Hepatocyte (in vitro differentiated cells): ENCODE data around the gene STPG4.

ENCODE experiments used
- EZH2 ChIP-seq: fragments of 200-600 bp; sonication (generic); IDR thresholded peaks from 2 replicates; pipeline ENCODE4 v1.6.1; 2016; ENCODE audit warnings: antibody characterized with exemption, mild to moderate bottlenecking, borderline replicate concordance
- EZH2phosphoT487 ChIP-seq: fragments of 200-600 bp; sonication (generic); IDR thresholded peaks from one replicate; pipeline ENCODE4 v1.6.1; 2018; ENCODE audit warnings: antibody characterized with exemption, mild to moderate bottlenecking, low read depth, moderate library complexity; ENCODE audit not compliant: unreplicated experiment, severe bottlenecking
- TF ChIP-seq, protein P1 (sequence below): fragments of 200-600 bp; sonication (generic); IDR thresholded peaks from 2 replicates; pipeline ENCODE4 v1.5.1; 2016; ENCODE audit warnings: antibody characterized with exemption, mild to moderate bottlenecking; ENCODE audit not compliant: poor library complexity

DNA sequence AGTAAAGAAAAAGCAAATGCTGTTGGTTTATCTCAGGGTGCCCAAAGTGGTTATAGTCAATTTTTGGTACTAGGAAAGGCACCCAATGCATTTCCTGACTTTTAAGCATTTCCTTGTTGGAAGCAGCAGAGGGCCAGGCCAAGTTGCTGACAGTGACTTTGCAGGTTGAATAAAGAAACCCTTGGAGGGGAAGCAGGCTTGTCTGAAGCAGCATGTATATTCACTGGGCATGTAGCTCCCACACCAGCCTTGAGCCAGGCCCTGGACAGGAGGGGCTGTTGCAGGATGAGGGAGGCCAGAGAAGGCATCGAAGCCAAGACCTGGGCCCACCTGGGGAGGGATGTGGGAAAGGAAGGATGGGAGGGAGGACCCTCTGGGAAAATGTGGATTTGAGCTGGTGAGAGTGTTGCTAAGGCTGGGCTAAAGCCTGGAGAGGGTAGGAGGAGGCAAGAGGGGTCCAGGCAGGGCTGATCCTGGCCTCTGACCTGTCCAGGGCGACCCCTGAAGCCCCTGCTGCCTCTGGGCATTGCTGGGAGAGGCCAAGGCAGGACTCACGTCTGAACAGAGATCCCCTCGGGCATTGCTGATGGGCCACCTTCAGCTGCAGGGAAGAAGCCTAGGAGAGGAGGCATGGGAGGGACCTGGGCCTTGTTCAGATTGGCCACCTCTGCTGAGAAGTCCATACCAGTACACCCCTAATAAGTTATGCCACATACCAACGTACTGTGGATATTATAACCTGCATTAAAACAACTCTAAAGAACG lies 79.6 kb downstream of the STPG4 start:
- TF ChIP-seq EZH2 (no peak), EZH2phosphoT487 (no peak)
- TF ChIP-seq, protein P1, sequence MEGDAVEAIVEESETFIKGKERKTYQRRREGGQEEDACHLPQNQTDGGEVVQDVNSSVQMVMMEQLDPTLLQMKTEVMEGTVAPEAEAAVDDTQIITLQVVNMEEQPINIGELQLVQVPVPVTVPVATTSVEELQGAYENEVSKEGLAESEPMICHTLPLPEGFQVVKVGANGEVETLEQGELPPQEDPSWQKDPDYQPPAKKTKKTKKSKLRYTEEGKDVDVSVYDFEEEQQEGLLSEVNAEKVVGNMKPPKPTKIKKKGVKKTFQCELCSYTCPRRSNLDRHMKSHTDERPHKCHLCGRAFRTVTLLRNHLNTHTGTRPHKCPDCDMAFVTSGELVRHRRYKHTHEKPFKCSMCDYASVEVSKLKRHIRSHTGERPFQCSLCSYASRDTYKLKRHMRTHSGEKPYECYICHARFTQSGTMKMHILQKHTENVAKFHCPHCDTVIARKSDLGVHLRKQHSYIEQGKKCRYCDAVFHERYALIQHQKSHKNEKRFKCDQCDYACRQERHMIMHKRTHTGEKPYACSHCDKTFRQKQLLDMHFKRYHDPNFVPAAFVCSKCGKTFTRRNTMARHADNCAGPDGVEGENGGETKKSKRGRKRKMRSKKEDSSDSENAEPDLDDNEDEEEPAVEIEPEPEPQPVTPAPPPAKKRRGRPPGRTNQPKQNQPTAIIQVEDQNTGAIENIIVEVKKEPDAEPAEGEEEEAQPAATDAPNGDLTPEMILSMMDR, result no peak
